Adrenal gland (tissue), 5 donors: ENCODE measurements around the gene SDC3.

Experiments
- POLR2A ChIP-seq, 2 donors: fragments of 450-650 bp; IDR thresholded peaks; one replicate each; pipeline ENCODE4 v1.6.1; 2017; ENCODE audit warnings: antibody characterized with exemption in 2 of 2, mild to moderate bottlenecking in 2 of 2, moderate library complexity in 1 of 2
- TF ChIP-seq, protein P1 (sequence below), 6 experiments: fragments of 450-650 bp in 4 of 6; fragments of 200-600 bp in 2 of 6; sonication (generic) in 1 of 6; IDR thresholded peaks; 1 replicate in 5 of 6; 2 replicates in 1 of 6; pipeline versions ENCODE4 v1.5.1 to v1.8.0; 2016 to 2021; ENCODE audit warnings: antibody characterized with exemption in 6 of 6, mild to moderate bottlenecking in 2 of 6, moderate library complexity in 1 of 6
- donor health status: DM: no; HTN: no; CAD: no.

DNA sequence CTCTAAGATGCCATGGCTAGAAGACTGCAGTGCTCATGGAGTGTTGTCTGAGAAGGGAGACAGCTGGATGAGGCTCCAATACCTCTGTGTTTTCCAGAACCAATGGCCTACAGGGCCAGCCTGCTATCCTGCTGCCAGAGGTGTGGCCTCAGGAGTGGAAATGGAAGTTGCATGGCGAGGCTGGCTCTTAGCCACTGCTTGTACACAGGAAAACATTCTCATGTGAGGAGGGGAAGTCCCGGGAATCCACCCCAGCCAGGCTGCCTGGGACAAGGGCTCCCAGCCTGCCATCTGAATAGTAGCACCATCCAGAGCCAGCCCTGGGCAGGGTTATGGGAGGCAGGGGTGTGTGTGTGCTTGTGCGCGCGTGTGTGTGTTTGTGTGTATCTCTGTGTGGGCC is 56.5 kb downstream of the SDC3 start:
- TF ChIP-seq, protein P1, sequence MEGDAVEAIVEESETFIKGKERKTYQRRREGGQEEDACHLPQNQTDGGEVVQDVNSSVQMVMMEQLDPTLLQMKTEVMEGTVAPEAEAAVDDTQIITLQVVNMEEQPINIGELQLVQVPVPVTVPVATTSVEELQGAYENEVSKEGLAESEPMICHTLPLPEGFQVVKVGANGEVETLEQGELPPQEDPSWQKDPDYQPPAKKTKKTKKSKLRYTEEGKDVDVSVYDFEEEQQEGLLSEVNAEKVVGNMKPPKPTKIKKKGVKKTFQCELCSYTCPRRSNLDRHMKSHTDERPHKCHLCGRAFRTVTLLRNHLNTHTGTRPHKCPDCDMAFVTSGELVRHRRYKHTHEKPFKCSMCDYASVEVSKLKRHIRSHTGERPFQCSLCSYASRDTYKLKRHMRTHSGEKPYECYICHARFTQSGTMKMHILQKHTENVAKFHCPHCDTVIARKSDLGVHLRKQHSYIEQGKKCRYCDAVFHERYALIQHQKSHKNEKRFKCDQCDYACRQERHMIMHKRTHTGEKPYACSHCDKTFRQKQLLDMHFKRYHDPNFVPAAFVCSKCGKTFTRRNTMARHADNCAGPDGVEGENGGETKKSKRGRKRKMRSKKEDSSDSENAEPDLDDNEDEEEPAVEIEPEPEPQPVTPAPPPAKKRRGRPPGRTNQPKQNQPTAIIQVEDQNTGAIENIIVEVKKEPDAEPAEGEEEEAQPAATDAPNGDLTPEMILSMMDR (IDR thresholded peaks at IDR 0.05), result no peak
- no peak for TF ChIP-seq POLR2A (IDR thresholded peaks at IDR 0.05)
